Trophoblast cell (in vitro differentiated cells and primary cell): Measurements from ENCODE around the gene CSF1.

ENCODE experiments used
- DNase-seq, 2 donors: peaks; one replicate each; pipeline ENCODE4 v3.0.0-alpha.2; 2016
- H2AFZ ChIP-seq: 2 replicates; pipeline ENCODE4 v1.6.1; 2013; ENCODE audit warnings: low read length, moderate library complexity, mild to moderate bottlenecking; ENCODE audit not compliant: insufficient read depth, poor library complexity
- H2AK5ac ChIP-seq: 2 replicates; pipeline ENCODE4 v1.6.1; 2013; ENCODE audit warnings: mild to moderate bottlenecking, low read length
- H2BK120ac ChIP-seq: 2 replicates; pipeline ENCODE4 v1.6.1; 2013; ENCODE audit warnings: low read length, mild to moderate bottlenecking, moderate library complexity; ENCODE audit not compliant: insufficient read depth, poor library complexity
- H2BK12ac ChIP-seq: 2 replicates; pipeline ENCODE4 v1.6.1; 2013; ENCODE audit warnings: mild to moderate bottlenecking, low read length, moderate library complexity
- H2BK5ac ChIP-seq: 2 replicates; pipeline ENCODE4 v1.6.1; 2013; ENCODE audit warnings: low read length, low read depth, moderate library complexity, mild to moderate bottlenecking; ENCODE audit not compliant: poor library complexity
- H3K14ac ChIP-seq: 2 replicates; pipeline ENCODE4 v1.6.1; 2013; ENCODE audit warnings: mild to moderate bottlenecking, low read length
- H3K18ac ChIP-seq: 2 replicates; pipeline ENCODE4 v1.6.1; 2013; ENCODE audit warnings: mild to moderate bottlenecking, low read length
- H3K23ac ChIP-seq: 2 replicates; pipeline ENCODE4 v1.6.1; 2013; ENCODE audit warnings: low read length
- H3K27ac ChIP-seq: 2 replicates; pipeline ENCODE4 v1.5.1; 2013; ENCODE audit warnings: low read depth, mild to moderate bottlenecking, inconsistent platforms, low read length, moderate library complexity
- H3K27me3 ChIP-seq: 2 replicates; pipeline ENCODE4 v1.6.1; 2013; ENCODE audit warnings: inconsistent platforms, mild to moderate bottlenecking, low read length, moderate library complexity; ENCODE audit not compliant: insufficient read depth
- H3K36me3 ChIP-seq, 2 experiments: 1 replicate in 1 of 2; 2 replicates in 1 of 2; pipeline ENCODE4 v1.6.1; 2013; ENCODE audit warnings: low read length in 2 of 2, mild to moderate bottlenecking in 2 of 2, moderate library complexity in 1 of 2; ENCODE audit not compliant: insufficient read depth in 2 of 2, control insufficient read depth in 1 of 2
- H3K4ac ChIP-seq: 2 replicates; pipeline ENCODE4 v1.6.1; 2013; ENCODE audit warnings: low read depth, mild to moderate bottlenecking, low read length, moderate library complexity
- H3K4me1 ChIP-seq, 2 experiments: 1 replicate in 1 of 2; 2 replicates in 1 of 2; pipeline ENCODE4 v1.6.1; 2013; ENCODE audit warnings: low read length in 2 of 2, mild to moderate bottlenecking in 2 of 2, moderate library complexity in 1 of 2; ENCODE audit not compliant: insufficient read depth in 2 of 2, control insufficient read depth in 1 of 2
- H3K4me2 ChIP-seq: 2 replicates; pipeline ENCODE4 v1.6.1; 2013; ENCODE audit warnings: inconsistent platforms, mild to moderate bottlenecking, low read length, moderate library complexity
- H3K4me3 ChIP-seq: 2 replicates; pipeline ENCODE4 v1.5.1; 2013; ENCODE audit warnings: mild to moderate bottlenecking, low read depth, low read length, inconsistent platforms
- H3K79me1 ChIP-seq: one replicate; pipeline ENCODE4 v1.6.1; 2013; ENCODE audit warnings: low read length
- H3K79me2 ChIP-seq: 2 replicates; pipeline ENCODE4 v1.6.1; 2013; ENCODE audit warnings: low read length, mild to moderate bottlenecking; ENCODE audit not compliant: control insufficient read depth, insufficient read depth, poor library complexity
- H3K9ac ChIP-seq: 2 replicates; pipeline ENCODE4 v1.6.1; 2013; ENCODE audit warnings: mild to moderate bottlenecking, low read length
- H3K9me3 ChIP-seq: 2 replicates; pipeline ENCODE4 v1.6.1; 2013; ENCODE audit warnings: low read depth, mild to moderate bottlenecking, control low read depth, inconsistent platforms, low read length; ENCODE audit not compliant: insufficient read depth
- H4K12ac ChIP-seq: 2 replicates; pipeline ENCODE4 v1.6.1; 2013; ENCODE audit warnings: low read depth, mild to moderate bottlenecking, low read length, moderate library complexity
- H4K8ac ChIP-seq: 2 replicates; pipeline ENCODE4 v1.6.1; 2013; ENCODE audit warnings: low read depth, mild to moderate bottlenecking, low read length, moderate library complexity
- H4K91ac ChIP-seq: one replicate; pipeline ENCODE4 v1.6.1; 2013; ENCODE audit warnings: low read depth, mild to moderate bottlenecking, low read length, moderate library complexity
- WGBS: extraction: QIAGEN DNeasy Blood & Tissue Kit; methylation state at CpG from one replicate; pipeline ENCODE4 v1.1.7; 2013; ENCODE audit warnings: missing lambda C conversion rate; ENCODE audit not compliant: insufficient read length, insufficient coverage; ENCODE audit errors: extremely low coverage; 5-methylcytosine and 5-hydroxymethylcytosine counted together

The CSF1 gene

GRCh38 chr1:109889094-109889493, 21.6 kb upstream of the CSF1 start:
- no peak for DNase-seq
- H2BK12ac ChIP-seq = no peak overlapping the region
- no peak overlapping the region for H3K27ac ChIP-seq
- no peak overlapping the region for H4K8ac ChIP-seq
- WGBS = 100% methylated on average over 1 of the region's 3 CpGs
- H2BK5ac ChIP-seq = no peak overlapping the region
- no peaks in the 10 kb centered on the region for H3K79me1 ChIP-seq
- H3K36me3 ChIP-seq = no peaks in the 10 kb centered on the region
- H3K27me3 ChIP-seq = no peaks in the 10 kb centered on the region
- H3K9me3 ChIP-seq = no peaks in the 10 kb centered on the region
- H3K14ac ChIP-seq = no peak overlapping the region
- no peaks in the 10 kb centered on the region for H3K79me2 ChIP-seq
- H3K4me2 ChIP-seq = no peak overlapping the region
- H2AK5ac ChIP-seq = no peak overlapping the region
- no peak overlapping the region for H4K91ac ChIP-seq
- no peak overlapping the region for H2BK120ac ChIP-seq
- H3K18ac ChIP-seq = no peak overlapping the region
- H3K9ac ChIP-seq = no peak overlapping the region
- H3K4me1 ChIP-seq = peaks cover 17 to 22% of the 10 kb centered on the region in 2 experiments
- H2AFZ ChIP-seq = no peak overlapping the region
- H3K4me3 ChIP-seq = no peak overlapping the region
- H3K23ac ChIP-seq = no peak overlapping the region
- H3K4ac ChIP-seq = no peak overlapping the region
- no peak overlapping the region for H4K12ac ChIP-seq

- no peaks in the 10 kb centered on the region for H3K27me3 ChIP-seq
- no peak overlapping the region for H3K9ac ChIP-seq
- H3K4me2 ChIP-seq = no peak overlapping the region
- peaks cover 14 to 23% of the 10 kb centered on the region in 2 experiments for H3K4me1 ChIP-seq
- H4K12ac ChIP-seq = no peak overlapping the region
- no peaks in the 10 kb centered on the region for H3K79me2 ChIP-seq
- H2BK5ac ChIP-seq = no peak overlapping the region
- no peak overlapping the region for H2BK120ac ChIP-seq
- peaks cover 3% of the 10 kb centered on the region for H3K9me3 ChIP-seq
- no peak overlapping the region for H3K14ac ChIP-seq
- H3K79me1 ChIP-seq = no peaks in the 10 kb centered on the region
- H4K8ac ChIP-seq = no peak overlapping the region
- no peak overlapping the region for H4K91ac ChIP-seq
- H3K27ac ChIP-seq = no peak overlapping the region
- no peaks in the 10 kb centered on the region for H3K36me3 ChIP-seq
- H2BK12ac ChIP-seq = no peak overlapping the region
- no peak overlapping the region for H3K18ac ChIP-seq
- no peak overlapping the region for H3K4me3 ChIP-seq
- H3K4ac ChIP-seq = no peak overlapping the region
- H3K23ac ChIP-seq = no peak overlapping the region
- WGBS = no CpG with 5 or more reads among the region's 5 CpGs
- H2AK5ac ChIP-seq = no peak overlapping the region
- DNase-seq = peak; percentile 31 to 68
- H2AFZ ChIP-seq = no peak overlapping the region
Measured at GRCh38 chr1:109890115-109890953, 20.3 kb upstream of the CSF1 start.

GRCh38 chr1:109891930-109892329, 18.7 kb upstream of the CSF1 start:
- Histone ChIP-seq H3K9me3 (peaks cover 3% of the 10 kb centered on the region), H3K18ac (peak overlapping the region; percentile 32), H3K23ac (no peak overlapping the region), H4K8ac (no peak overlapping the region), H2BK12ac (no peak overlapping the region), H2AFZ (no peak overlapping the region), H3K4me3 (no peak overlapping the region), H3K27me3 (no peaks in the 10 kb centered on the region), H2BK120ac (no peak overlapping the region), H3K14ac (no peak overlapping the region), H3K27ac (no peak overlapping the region), H3K36me3 (no peaks in the 10 kb centered on the region), H2BK5ac (no peak overlapping the region), H3K4me2 (no peak overlapping the region), H3K79me1 (peaks cover 6% of the 10 kb centered on the region), H3K79me2 (no peaks in the 10 kb centered on the region), H4K12ac (no peak overlapping the region), H3K9ac (no peak overlapping the region), H3K4ac (no peak overlapping the region), H2AK5ac (peak overlapping the region; percentile 10), H3K4me1 (peaks cover 25 to 34% of the 10 kb centered on the region in 2 experiments), H4K91ac (no peak overlapping the region)
- WGBS = no CpG with 5 or more reads among the region's 7 CpGs
- no peak for DNase-seq

GRCh38 chr1:109892561-109893368, 17.9 kb upstream of the CSF1 start:
- H2AFZ ChIP-seq = peak overlapping the region; percentile 33
- no peaks in the 10 kb centered on the region for H3K36me3 ChIP-seq
- H3K23ac ChIP-seq = no peak overlapping the region
- H2BK5ac ChIP-seq = no peak overlapping the region
- H4K12ac ChIP-seq = no peak overlapping the region
- no CpG with 5 or more reads among the region's 10 CpGs for WGBS
- H2AK5ac ChIP-seq = no peak overlapping the region
- H4K8ac ChIP-seq = no peak overlapping the region
- H2BK120ac ChIP-seq = peak overlapping the region; percentile 4
- H3K4me2 ChIP-seq = no peak overlapping the region
- no peak overlapping the region for H3K9ac ChIP-seq
- H3K27ac ChIP-seq = no peak overlapping the region
- H2BK12ac ChIP-seq = peak overlapping the region; percentile 12
- no peak overlapping the region for H3K18ac ChIP-seq
- H3K27me3 ChIP-seq = no peaks in the 10 kb centered on the region
- H3K4me1 ChIP-seq = peaks cover 25 to 34% of the 10 kb centered on the region in 2 experiments
- DNase-seq = no peak
- H3K79me1 ChIP-seq = peaks cover 6% of the 10 kb centered on the region
- H3K79me2 ChIP-seq = no peaks in the 10 kb centered on the region
- peaks cover 3% of the 10 kb centered on the region for H3K9me3 ChIP-seq
- no peak overlapping the region for H3K4ac ChIP-seq
- no peak overlapping the region for H3K4me3 ChIP-seq
- peak overlapping the region; percentile 22 for H4K91ac ChIP-seq
- peak overlapping the region; percentile 33 for H3K14ac ChIP-seq
